Tibial artery (tissue), 4 donors: ENCODE measurements around the gene COL4A4.

Experiments used
- DNase-seq, 2 donors: peaks; one replicate each; pipeline ENCODE4 v3.0.0-alpha.2; 2019
- H3K27ac ChIP-seq, 2 donors: fragments of 200-600 bp; sonication (generic) in 1 of 2; 1 replicate in 1 of 2; 2 replicates in 1 of 2; pipeline ENCODE4 v1.5.1; 2018 to 2019; ENCODE audit warnings: mild to moderate bottlenecking in 1 of 2
- H3K27me3 ChIP-seq, 2 donors: fragments of 200-600 bp; sonication (generic) in 1 of 2; one replicate each; pipeline versions ENCODE4 v1.5.1 to v1.6.0; 2016 to 2019
- H3K36me3 ChIP-seq, 3 donors: fragments of 200-600 bp; sonication (generic) in 2 of 3; one replicate each; pipeline ENCODE4 v1.5.1; 2016 to 2019; ENCODE audit warnings: mild to moderate bottlenecking in 2 of 3
- H3K4me1 ChIP-seq, 4 donors: fragments of 200-600 bp; sonication (generic) in 2 of 4; 1 replicate in 3 of 4; 2 replicates in 1 of 4; pipeline ENCODE4 v1.5.1; 2016 to 2019
- H3K4me3 ChIP-seq, 2 donors: fragments of 200-600 bp; sonication (generic) in 1 of 2; 1 replicate in 1 of 2; 2 replicates in 1 of 2; pipeline ENCODE4 v1.5.1; 2018 to 2019; ENCODE audit warnings: mild to moderate bottlenecking in 2 of 2
- H3K9me3 ChIP-seq, 3 donors: fragments of 200-600 bp; sonication (generic) in 1 of 3; one replicate each; pipeline ENCODE4 v1.5.1; 2016 to 2019
- intact Hi-C: fragments of 100-400 bp; cut with DNase I; formaldehyde crosslinking; loops from one replicate; pipeline ENCODE4 v1.15.0; 2023; ENCODE audit warnings: low total_unique reads
- TF ChIP-seq, protein P1 (sequence below), 2 experiments: fragments of 200-600 bp in 1 of 2; fragments of 450-650 bp in 1 of 2; IDR thresholded peaks; one replicate each; pipeline ENCODE4 v1.5.1; 2017 to 2019; ENCODE audit warnings: antibody characterized with exemption in 2 of 2, mild to moderate bottlenecking in 1 of 2, moderate library complexity in 1 of 2

Gene COL4A4

DNA sequence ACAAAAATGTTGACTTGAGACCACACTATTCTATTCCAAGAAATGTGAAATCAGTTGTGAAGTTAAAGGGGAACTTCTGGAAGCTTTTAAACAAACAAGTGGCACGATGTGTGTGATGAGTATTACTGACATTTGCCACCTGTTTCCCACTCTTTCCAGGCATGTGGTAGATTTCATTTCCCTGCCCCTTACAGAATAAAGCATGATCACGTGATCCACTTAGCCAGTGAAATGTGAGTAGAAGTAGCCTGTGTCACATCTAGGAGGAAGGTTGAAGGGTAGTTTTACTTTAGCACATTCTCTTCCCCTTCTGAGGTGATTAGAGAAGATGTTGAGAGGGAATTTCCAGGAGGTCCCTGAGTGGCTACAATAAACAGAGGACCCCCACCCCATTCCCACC lies 3.8 kb downstream of the COL4A4 start:
- Histone ChIP-seq H3K27ac (no peak overlapping the region), H3K4me3 (no peak overlapping the region), H3K36me3 (no peaks in the 10 kb centered on the region), H3K27me3 (peaks cover 0 to 20% of the 10 kb centered on the region in 2 donors), H3K4me1 (peaks cover 0 to 21% (median 17%) of the 10 kb centered on the region in 4 donors), H3K9me3 (no peaks in the 10 kb centered on the region)
- intact Hi-C loops: no loop called here
- no peak for DNase-seq
- TF ChIP-seq, protein P1, sequence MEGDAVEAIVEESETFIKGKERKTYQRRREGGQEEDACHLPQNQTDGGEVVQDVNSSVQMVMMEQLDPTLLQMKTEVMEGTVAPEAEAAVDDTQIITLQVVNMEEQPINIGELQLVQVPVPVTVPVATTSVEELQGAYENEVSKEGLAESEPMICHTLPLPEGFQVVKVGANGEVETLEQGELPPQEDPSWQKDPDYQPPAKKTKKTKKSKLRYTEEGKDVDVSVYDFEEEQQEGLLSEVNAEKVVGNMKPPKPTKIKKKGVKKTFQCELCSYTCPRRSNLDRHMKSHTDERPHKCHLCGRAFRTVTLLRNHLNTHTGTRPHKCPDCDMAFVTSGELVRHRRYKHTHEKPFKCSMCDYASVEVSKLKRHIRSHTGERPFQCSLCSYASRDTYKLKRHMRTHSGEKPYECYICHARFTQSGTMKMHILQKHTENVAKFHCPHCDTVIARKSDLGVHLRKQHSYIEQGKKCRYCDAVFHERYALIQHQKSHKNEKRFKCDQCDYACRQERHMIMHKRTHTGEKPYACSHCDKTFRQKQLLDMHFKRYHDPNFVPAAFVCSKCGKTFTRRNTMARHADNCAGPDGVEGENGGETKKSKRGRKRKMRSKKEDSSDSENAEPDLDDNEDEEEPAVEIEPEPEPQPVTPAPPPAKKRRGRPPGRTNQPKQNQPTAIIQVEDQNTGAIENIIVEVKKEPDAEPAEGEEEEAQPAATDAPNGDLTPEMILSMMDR (IDR thresholded peaks at IDR 0.05): no peak

DNA sequence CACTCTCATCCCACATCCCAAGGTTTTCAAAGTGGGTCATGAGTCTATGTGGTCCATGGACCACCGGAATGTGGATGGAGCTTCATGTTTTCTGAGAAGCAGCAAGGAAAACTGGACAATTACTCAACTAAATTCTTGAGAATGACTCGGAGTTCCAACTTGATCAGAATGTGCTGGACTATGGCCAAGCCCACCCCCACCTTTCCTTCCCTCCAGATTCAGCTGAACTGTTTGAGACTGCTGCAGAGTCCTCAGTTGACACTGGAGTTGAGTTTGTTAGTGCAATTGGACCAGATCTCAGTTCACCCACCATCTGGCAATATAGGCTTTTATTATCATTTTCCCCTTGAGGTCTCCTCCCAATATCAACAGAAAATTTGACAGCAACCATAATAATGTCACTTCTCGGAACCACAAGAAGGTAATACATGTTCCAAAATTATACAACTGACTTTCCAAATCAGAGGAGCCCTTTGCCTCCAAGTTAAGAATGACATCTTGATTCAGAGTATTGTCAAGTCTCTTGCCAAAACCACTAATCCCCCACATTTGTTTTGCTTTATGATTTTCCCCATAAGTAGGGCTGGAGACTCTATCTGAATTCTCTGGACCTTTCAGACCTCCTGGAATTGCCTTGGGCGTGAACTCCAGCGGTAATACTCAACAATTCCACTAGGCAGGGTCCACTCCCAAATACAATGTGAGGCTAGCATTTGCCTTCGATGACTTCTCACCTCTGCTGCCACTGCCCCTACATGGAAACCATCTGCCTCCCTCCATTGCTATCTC lies 8.8 kb downstream of the COL4A4 start:
- Histone ChIP-seq H3K4me3 (no peak overlapping the region), H3K27me3 (peaks cover 0 to 3% of the 10 kb centered on the region in 2 donors), H3K4me1 (no peaks in the 10 kb centered on the region), H3K36me3 (no peaks in the 10 kb centered on the region), H3K9me3 (no peaks in the 10 kb centered on the region), H3K27ac (no peak overlapping the region)
- no peak for DNase-seq
- intact Hi-C loops: no loop called here
- TF ChIP-seq, protein P1 (IDR thresholded peaks at IDR 0.05): no peak

DNA sequence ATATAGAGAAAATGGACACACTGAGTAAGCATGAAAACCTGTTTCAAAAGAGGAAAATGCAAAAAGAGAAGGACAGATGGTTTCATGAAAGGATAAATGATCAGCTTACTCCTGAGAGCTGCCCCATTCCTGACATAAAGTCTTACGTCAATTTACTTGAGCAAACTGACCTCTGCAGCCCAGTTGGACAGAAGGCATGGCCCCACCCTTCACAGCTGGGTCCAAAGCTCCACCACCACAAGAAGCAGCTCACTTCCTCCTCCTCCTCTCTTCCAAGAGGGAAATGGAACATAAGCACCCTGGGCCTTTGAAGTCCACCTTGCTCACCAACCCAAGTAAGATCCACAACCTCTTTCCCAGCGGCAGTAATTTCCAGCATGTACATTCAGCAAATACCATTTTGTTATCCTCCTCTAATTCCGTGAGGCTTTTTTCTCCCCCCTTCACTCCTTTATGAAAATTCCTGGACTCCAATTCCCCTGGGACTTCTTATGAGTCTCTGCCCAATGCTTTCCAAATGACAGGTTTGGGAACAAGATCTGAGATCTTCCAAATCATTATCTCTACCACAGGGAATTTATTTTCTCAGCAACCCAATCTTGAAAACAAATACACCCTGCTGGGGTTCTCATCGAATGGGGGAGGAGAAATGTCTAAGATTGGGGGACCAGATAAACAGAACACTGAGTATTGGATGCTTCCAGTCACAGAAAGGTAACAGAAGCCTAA lies 10.1 kb downstream of the COL4A4 start:
- Histone ChIP-seq H3K4me1 (no peaks in the 10 kb centered on the region), H3K27ac (no peak overlapping the region), H3K9me3 (no peaks in the 10 kb centered on the region), H3K4me3 (no peak overlapping the region), H3K27me3 (no peaks in the 10 kb centered on the region), H3K36me3 (no peaks in the 10 kb centered on the region)
- intact Hi-C loops: no loop called here
- no peak for DNase-seq
- TF ChIP-seq, protein P1 (IDR thresholded peaks at IDR 0.05): no peak

DNA sequence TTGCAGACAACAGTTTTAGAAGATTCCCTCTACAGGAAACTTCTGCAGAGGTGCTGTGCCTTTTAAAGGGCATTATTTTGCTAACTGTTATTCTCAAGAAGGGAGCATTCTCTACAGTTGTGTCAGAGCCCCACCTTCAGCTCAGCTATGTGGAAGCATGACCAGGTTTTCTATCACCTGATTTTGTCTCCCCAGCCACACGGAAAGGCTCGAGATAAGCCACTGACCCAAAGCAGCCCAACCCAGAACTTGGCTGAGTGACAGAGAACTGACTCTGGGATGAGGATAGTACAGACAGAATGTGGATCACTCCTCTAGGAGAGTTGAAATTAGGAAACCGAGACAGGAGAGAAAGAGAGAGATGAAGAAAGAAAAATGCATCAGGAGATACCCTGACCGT lies 10.7 kb downstream of the COL4A4 start:
- TF ChIP-seq, protein P1 (IDR thresholded peaks at IDR 0.05): no peak
- intact Hi-C loops: no loop called here
- Histone ChIP-seq H3K27ac (no peak overlapping the region), H3K4me1 (no peaks in the 10 kb centered on the region), H3K9me3 (no peaks in the 10 kb centered on the region), H3K4me3 (no peak overlapping the region), H3K36me3 (no peaks in the 10 kb centered on the region), H3K27me3 (no peaks in the 10 kb centered on the region)
- DNase-seq: no peak

DNA sequence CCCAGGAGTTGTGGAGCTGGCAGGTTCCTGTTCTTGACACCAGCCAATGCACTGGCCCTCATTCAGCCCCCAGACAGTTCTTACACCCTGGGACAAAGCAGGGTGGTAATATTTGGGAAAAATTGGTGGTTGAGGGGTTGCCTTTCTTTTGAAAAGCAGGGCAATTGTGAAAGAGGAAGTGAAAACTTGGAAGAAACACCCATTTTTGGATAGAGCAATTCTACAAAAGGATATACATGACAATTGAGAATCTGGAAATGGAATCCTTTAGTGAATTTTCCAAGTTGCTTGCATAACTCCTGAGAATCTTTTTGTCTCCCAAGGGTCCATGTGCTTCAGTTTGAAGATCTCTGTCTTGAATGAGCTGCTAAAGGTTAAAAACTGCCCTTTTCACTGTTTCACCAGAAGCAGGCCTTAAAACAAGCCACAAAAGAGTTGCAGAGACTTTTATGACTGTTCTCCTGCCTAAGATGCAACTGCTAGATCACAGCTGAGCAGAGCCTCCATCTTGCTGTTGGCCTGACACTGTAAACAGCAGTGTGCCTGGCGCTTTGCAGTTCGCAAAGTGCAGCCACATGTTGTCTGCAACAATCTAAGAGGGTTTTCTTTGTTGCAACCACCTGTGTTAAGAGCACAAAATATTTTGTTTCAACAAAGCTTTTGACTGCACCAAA lies 11.8 kb downstream of the COL4A4 start:
- no peaks in the 10 kb centered on the region for H3K36me3 ChIP-seq
- TF ChIP-seq, protein P1 (IDR thresholded peaks at IDR 0.05): no peak
- no peaks in the 10 kb centered on the region for H3K27me3 ChIP-seq
- no peaks in the 10 kb centered on the region for H3K9me3 ChIP-seq
- intact Hi-C loops: no loop called here
- no peak overlapping the region for H3K4me3 ChIP-seq
- H3K27ac ChIP-seq: no peak overlapping the region
- no peak for DNase-seq
- H3K4me1 ChIP-seq: no peaks in the 10 kb centered on the region
